GM23338 (cell line): ENCODE data around the gene ATF2. TPM values are rescaled to one million over a fixed set of nuclear protein-coding genes. Genes with fewer than 3 reads are reported as not detected.

Source experiments
- ATAC-seq: fragments of 200-7000 bp; cut with Tn5 transposase; 3 replicates; pipeline ENCODE4 v1.9.1; 2020
- DNase-seq: peaks from one replicate; pipeline ENCODE4 v3.0.0-alpha.2; 2015; ENCODE audit warnings: low spot score
- H2AFZ ChIP-seq: fragments of 200-600 bp; sonication (generic); 2 replicates; pipeline ENCODE4 v1.8.0; 2016; ENCODE audit warnings: antibody characterized with exemption, mild to moderate bottlenecking, moderate library complexity
- H3F3A ChIP-seq: fragments of 200-600 bp; sonication (generic); replicated peaks from 2 replicates; pipeline ENCODE4 v1.8.0; 2017; ENCODE audit warnings: antibody characterized with exemption, mixed run types, low read depth
- H3K27ac ChIP-seq: fragments of 200-600 bp; sonication (generic); 2 replicates; pipeline ENCODE4 v1.6.1; 2016; ENCODE audit warnings: low read depth
- H3K27me3 ChIP-seq: fragments of 200-600 bp; sonication (generic); 2 replicates; pipeline ENCODE4 v1.8.0; 2016; ENCODE audit warnings: mild to moderate bottlenecking, mixed run types, moderate library complexity; ENCODE audit not compliant: insufficient read depth
- H3K36me3 ChIP-seq: fragments of 200-600 bp; sonication (generic); 2 replicates; pipeline ENCODE4 v1.8.0; 2016; ENCODE audit warnings: mild to moderate bottlenecking; ENCODE audit not compliant: insufficient read depth
- H3K4me1 ChIP-seq: fragments of 200-600 bp; sonication (generic); 2 replicates; pipeline ENCODE4 v1.8.0; 2016; ENCODE audit warnings: mild to moderate bottlenecking, moderate library complexity; ENCODE audit not compliant: insufficient read depth
- H3K4me2 ChIP-seq: fragments of 200-600 bp; sonication (generic); 2 replicates; pipeline ENCODE4 v1.7.1; 2017; ENCODE audit warnings: mixed run types
- H3K4me3 ChIP-seq: fragments of 200-600 bp; sonication (generic); 2 replicates; pipeline ENCODE4 v1.6.1; 2016; ENCODE audit warnings: mixed run types
- H3K79me2 ChIP-seq: fragments of 200-600 bp; sonication (generic); replicated peaks from 2 replicates; pipeline ENCODE4 v1.8.0; 2017; ENCODE audit warnings: mild to moderate bottlenecking; ENCODE audit not compliant: insufficient read depth
- H3K9me2 ChIP-seq: fragments of 200-600 bp; sonication (generic); 2 replicates; pipeline ENCODE4 v1.8.0; 2017; ENCODE audit not compliant: insufficient read depth
- H4K20me1 ChIP-seq: fragments of 200-600 bp; sonication (generic); replicated peaks from 2 replicates; pipeline ENCODE4 v1.8.0; 2017; ENCODE audit warnings: mild to moderate bottlenecking; ENCODE audit not compliant: insufficient read depth
- H3K27ac Mint-ChIP-seq: 2 replicates; pipeline ENCODE4 v1.8.0; 2020; ENCODE audit warnings: inconsistent platforms, mild to moderate bottlenecking, moderate library complexity, mixed read lengths
- H3K27me3 Mint-ChIP-seq: 3 replicates; pipeline ENCODE4 v1.8.0; 2022; ENCODE audit warnings: low read depth, mild to moderate bottlenecking, moderate library complexity, mixed read lengths, inconsistent platforms; ENCODE audit not compliant: insufficient read depth, poor library complexity
- H3K36me3 Mint-ChIP-seq: 3 replicates; pipeline ENCODE4 v1.8.0; 2021; ENCODE audit warnings: low read depth, mild to moderate bottlenecking, inconsistent platforms, moderate library complexity, mixed read lengths
- H3K4me1 Mint-ChIP-seq: 3 replicates; pipeline ENCODE4 v1.8.0; 2020; ENCODE audit warnings: mild to moderate bottlenecking, inconsistent platforms, mixed read lengths
- H3K4me3 Mint-ChIP-seq: 3 replicates; pipeline ENCODE4 v1.8.0; 2021; ENCODE audit warnings: moderate library complexity, mild to moderate bottlenecking, inconsistent platforms, mixed read lengths
- H3K9me3 Mint-ChIP-seq: 3 replicates; pipeline ENCODE4 v1.8.0; 2020; ENCODE audit warnings: moderate library complexity, mild to moderate bottlenecking, inconsistent platforms, mixed read lengths
- CREB1 ChIP-seq: fragments of 250-450 bp; sonication (Bioruptor Pico); IDR thresholded peaks from 2 replicates; pipeline ENCODE4 v1.5.0; 2020; ENCODE audit warnings: low read depth, mild to moderate bottlenecking, moderate library complexity
- EZH2 ChIP-seq: fragments of 200-600 bp; sonication (generic); IDR thresholded peaks from one replicate; pipeline ENCODE4 v1.8.0; 2017; ENCODE audit warnings: antibody characterized with exemption, mild to moderate bottlenecking, low read depth; ENCODE audit not compliant: unreplicated experiment
- EZH2phosphoT487 ChIP-seq: fragments of 200-600 bp; sonication (generic); IDR thresholded peaks from one replicate; pipeline ENCODE4 v1.8.1; 2018; ENCODE audit warnings: antibody characterized with exemption; ENCODE audit not compliant: unreplicated experiment
- JUNB ChIP-seq: IDR thresholded peaks from one replicate; pipeline ENCODE4 v1.6.1; 2016; ENCODE audit warnings: antibody characterized with exemption; ENCODE audit not compliant: unreplicated experiment
- NANOG ChIP-seq: IDR thresholded peaks from 2 replicates; pipeline ENCODE4 v1.6.1; 2016; ENCODE audit warnings: antibody characterized with exemption, borderline replicate concordance
- POLR2AphosphoS5 ChIP-seq: IDR thresholded peaks from 2 replicates; pipeline ENCODE4 v1.6.1; 2016; ENCODE audit warnings: antibody characterized with exemption, low read depth
- STAT1 ChIP-seq: IDR thresholded peaks from one replicate; pipeline ENCODE4 v1.6.1; 2016; ENCODE audit warnings: antibody characterized with exemption; ENCODE audit not compliant: unreplicated experiment
- ZNF114 ChIP-seq: fragments of 250-450 bp; sonication (Bioruptor Pico); IDR thresholded peaks from 2 replicates; pipeline ENCODE4 v1.5.0; 2020; ENCODE audit warnings: mild to moderate bottlenecking, moderate library complexity
- ZNF331 ChIP-seq: fragments of 250-450 bp; sonication (Bioruptor Pico); IDR thresholded peaks from 2 replicates; pipeline ENCODE4 v1.5.0; 2020; ENCODE audit warnings: low read depth, mild to moderate bottlenecking, moderate library complexity
- polyA plus RNA-seq: library from polyadenylated mRNA; unstranded; fragments of >200 nt; fragmentation: Nextera tagmentation; extraction: Ambion mirVana; gene quantifications from 2 replicates; pipeline ENCODE4 v1.2.1, GENCODE V29; 2016
- total RNA-seq: library from RNA; depleted of rRNA; stranded (reverse); fragments of >200 nt; shearing (Covaris generic); gene quantifications from 2 replicates; pipeline ENCODE4 v1.2.3, GENCODE V29; 2014
- TF ChIP-seq, protein P1 (sequence below), 2 experiments: fragments of 200-600 bp in 1 of 2; sonication (generic) in 1 of 2; conservative IDR thresholded peaks; 2 replicates each; pipeline versions ENCODE4 v1.5.1 to v1.6.1; 2016 to 2017; ENCODE audit warnings: antibody characterized with exemption in 2 of 2, low read depth in 2 of 2, mild to moderate bottlenecking in 2 of 2, moderate library complexity in 1 of 2
- TF ChIP-seq, protein P2 (sequence below): IDR thresholded peaks from one replicate; pipeline ENCODE4 v1.6.1; 2018; ENCODE audit warnings: antibody characterized with exemption; ENCODE audit not compliant: unreplicated experiment
- TF ChIP-seq, protein P3 (sequence below): IDR thresholded peaks from 2 replicates; pipeline ENCODE4 v1.6.1; 2016; ENCODE audit warnings: antibody characterized with exemption

ATF2 gene
- total and polyA plus RNA-seq, 2 experiments from 2014 or later = 23.6 to 56.2 TPM

DNA sequence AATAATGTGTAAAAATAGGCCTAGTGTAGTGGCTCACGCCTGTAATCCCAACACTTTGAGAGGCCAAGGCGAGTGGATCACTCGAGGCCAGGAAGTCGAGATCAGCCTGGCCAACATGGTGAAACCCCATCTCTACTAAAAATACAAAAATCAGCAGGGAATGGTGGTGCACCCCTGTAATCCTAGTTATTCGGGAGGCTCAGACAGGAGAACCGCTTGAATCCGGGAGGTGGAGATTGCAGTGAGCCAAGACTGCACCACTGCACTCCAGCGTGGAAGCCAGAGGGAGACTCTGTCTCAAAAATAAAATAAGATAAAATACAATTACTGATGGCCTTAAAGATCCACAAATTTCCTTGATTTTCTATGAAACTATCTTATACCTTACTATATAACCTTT, 3.8 kb downstream of the ATF2 start (continued):
- TF ChIP-seq, protein P1, sequence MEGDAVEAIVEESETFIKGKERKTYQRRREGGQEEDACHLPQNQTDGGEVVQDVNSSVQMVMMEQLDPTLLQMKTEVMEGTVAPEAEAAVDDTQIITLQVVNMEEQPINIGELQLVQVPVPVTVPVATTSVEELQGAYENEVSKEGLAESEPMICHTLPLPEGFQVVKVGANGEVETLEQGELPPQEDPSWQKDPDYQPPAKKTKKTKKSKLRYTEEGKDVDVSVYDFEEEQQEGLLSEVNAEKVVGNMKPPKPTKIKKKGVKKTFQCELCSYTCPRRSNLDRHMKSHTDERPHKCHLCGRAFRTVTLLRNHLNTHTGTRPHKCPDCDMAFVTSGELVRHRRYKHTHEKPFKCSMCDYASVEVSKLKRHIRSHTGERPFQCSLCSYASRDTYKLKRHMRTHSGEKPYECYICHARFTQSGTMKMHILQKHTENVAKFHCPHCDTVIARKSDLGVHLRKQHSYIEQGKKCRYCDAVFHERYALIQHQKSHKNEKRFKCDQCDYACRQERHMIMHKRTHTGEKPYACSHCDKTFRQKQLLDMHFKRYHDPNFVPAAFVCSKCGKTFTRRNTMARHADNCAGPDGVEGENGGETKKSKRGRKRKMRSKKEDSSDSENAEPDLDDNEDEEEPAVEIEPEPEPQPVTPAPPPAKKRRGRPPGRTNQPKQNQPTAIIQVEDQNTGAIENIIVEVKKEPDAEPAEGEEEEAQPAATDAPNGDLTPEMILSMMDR (conservative IDR thresholded peaks at IDR 0.05; ENCODE audit: low read depth in 2 of 2) = no peak
- TF ChIP-seq ZNF331 = no peak
- TF ChIP-seq, protein P2, sequence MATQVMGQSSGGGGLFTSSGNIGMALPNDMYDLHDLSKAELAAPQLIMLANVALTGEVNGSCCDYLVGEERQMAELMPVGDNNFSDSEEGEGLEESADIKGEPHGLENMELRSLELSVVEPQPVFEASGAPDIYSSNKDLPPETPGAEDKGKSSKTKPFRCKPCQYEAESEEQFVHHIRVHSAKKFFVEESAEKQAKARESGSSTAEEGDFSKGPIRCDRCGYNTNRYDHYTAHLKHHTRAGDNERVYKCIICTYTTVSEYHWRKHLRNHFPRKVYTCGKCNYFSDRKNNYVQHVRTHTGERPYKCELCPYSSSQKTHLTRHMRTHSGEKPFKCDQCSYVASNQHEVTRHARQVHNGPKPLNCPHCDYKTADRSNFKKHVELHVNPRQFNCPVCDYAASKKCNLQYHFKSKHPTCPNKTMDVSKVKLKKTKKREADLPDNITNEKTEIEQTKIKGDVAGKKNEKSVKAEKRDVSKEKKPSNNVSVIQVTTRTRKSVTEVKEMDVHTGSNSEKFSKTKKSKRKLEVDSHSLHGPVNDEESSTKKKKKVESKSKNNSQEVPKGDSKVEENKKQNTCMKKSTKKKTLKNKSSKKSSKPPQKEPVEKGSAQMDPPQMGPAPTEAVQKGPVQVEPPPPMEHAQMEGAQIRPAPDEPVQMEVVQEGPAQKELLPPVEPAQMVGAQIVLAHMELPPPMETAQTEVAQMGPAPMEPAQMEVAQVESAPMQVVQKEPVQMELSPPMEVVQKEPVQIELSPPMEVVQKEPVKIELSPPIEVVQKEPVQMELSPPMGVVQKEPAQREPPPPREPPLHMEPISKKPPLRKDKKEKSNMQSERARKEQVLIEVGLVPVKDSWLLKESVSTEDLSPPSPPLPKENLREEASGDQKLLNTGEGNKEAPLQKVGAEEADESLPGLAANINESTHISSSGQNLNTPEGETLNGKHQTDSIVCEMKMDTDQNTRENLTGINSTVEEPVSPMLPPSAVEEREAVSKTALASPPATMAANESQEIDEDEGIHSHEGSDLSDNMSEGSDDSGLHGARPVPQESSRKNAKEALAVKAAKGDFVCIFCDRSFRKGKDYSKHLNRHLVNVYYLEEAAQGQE = no peak
- TF ChIP-seq EZH2phosphoT487 = no peak
- TF ChIP-seq NANOG = no peak
- no peak for TF ChIP-seq CREB1 (CRISPR knock-in tag)

DNA sequence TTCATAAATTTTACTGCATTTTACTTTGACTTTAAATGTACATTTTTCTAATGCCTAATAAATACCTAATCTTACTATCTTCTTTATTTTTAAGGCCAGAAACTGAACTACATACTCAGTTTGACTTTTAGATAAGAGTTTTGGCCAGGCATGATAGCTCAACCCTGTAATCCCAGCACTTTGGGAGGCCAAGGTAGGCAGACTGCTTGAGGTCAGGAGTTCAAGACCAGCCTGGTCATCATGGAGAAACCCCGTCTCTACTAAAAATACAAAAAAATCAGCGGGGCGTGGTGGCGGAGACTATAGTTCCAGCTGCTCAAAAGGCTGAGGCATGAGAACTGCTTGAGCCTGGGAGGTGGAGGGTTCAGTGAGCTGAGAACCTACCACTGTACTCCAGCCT, 9.1 kb downstream of the ATF2 start:
- Histone ChIP-seq H2AFZ (no peak overlapping the region), H3K27ac (no peak overlapping the region), H3K79me2 (peaks cover 100% of the 10 kb centered on the region), H4K20me1 (peaks cover 54% of the 10 kb centered on the region), H3K4me2 (no peak overlapping the region), H3K9me2 (no peaks in the 10 kb centered on the region), H3K27me3 (no peaks in the 10 kb centered on the region), H3K36me3 (no peaks in the 10 kb centered on the region), H3K4me3 (no peak overlapping the region), H3K4me1 (no peaks in the 10 kb centered on the region), H3F3A (no peaks in the 10 kb centered on the region)
- H3K27ac Mint-ChIP-seq = no peak overlapping the region
- H3K36me3 Mint-ChIP-seq = peaks cover 5% of the 10 kb centered on the region; the same call in 2 of the 3 replicates
- DNase-seq = no peak
- H3K27me3 Mint-ChIP-seq = peaks cover 3% of the 10 kb centered on the region
- no peaks in the 10 kb centered on the region for H3K9me3 Mint-ChIP-seq
- no peak overlapping the region for H3K4me3 Mint-ChIP-seq
- H3K4me1 Mint-ChIP-seq = peaks cover 12% of the 10 kb centered on the region
- no peak for ATAC-seq
- TF ChIP-seq EZH2 = no peak
- no peak for TF ChIP-seq CREB1 (CRISPR knock-in tag)
- TF ChIP-seq, protein P1 (conservative IDR thresholded peaks at IDR 0.05; ENCODE audit: low read depth in 2 of 2) = no peak
- TF ChIP-seq, protein P2 = no peak
- no peak for TF ChIP-seq POLR2AphosphoS5
- no peak for TF ChIP-seq ZNF114
- no peak for TF ChIP-seq STAT1
- no peak for TF ChIP-seq ZNF331
- TF ChIP-seq JUNB = no peak
- TF ChIP-seq EZH2phosphoT487 = no peak
- TF ChIP-seq, protein P3, sequence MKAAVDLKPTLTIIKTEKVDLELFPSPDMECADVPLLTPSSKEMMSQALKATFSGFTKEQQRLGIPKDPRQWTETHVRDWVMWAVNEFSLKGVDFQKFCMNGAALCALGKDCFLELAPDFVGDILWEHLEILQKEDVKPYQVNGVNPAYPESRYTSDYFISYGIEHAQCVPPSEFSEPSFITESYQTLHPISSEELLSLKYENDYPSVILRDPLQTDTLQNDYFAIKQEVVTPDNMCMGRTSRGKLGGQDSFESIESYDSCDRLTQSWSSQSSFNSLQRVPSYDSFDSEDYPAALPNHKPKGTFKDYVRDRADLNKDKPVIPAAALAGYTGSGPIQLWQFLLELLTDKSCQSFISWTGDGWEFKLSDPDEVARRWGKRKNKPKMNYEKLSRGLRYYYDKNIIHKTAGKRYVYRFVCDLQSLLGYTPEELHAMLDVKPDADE = no peak
- TF ChIP-seq NANOG = no peak
